PC-3 (cell line): ENCODE results near the gene CR1.

Source experiments
- EZH2 ChIP-seq: fragments of 300-600 bp; sonication (generic); IDR thresholded peaks from one replicate; pipeline ENCODE4 v1.6.1; 2017; ENCODE audit warnings: antibody characterized with exemption, mild to moderate bottlenecking, low read length; ENCODE audit not compliant: unreplicated experiment
- EZH2phosphoT487 ChIP-seq: fragments of 300-600 bp; sonication (generic); IDR thresholded peaks from 2 replicates; pipeline ENCODE4 v1.6.1; 2018; ENCODE audit warnings: mild to moderate bottlenecking, antibody characterized with exemption, low read length, borderline replicate concordance
- TF ChIP-seq, protein P1 (sequence below): fragments of 300-600 bp; sonication (generic); conservative IDR thresholded peaks from 2 replicates; pipeline ENCODE4 v1.5.1; 2017; ENCODE audit warnings: antibody characterized with exemption, low read depth, mild to moderate bottlenecking, low read length

DNA sequence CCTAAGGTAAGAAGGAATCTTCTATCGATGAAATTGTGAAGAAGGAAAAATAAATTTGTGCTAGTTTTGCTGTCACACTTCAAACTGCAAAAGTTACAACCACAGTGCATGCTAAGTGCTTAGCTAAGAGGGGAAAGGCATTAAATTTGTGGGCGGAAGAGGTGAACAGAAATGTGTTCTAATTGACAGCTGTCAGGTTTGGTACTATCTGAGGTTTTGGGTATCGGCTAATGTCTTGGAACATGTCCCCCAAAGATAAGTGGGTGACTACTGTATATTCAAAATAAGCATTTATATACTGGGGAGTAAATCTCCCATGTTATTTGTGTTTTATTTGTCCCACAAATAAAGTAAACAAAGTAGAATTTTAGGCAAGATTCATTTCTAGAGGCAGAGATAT lies 8.0 kb downstream of the CR1 start:
- TF ChIP-seq, protein P1, sequence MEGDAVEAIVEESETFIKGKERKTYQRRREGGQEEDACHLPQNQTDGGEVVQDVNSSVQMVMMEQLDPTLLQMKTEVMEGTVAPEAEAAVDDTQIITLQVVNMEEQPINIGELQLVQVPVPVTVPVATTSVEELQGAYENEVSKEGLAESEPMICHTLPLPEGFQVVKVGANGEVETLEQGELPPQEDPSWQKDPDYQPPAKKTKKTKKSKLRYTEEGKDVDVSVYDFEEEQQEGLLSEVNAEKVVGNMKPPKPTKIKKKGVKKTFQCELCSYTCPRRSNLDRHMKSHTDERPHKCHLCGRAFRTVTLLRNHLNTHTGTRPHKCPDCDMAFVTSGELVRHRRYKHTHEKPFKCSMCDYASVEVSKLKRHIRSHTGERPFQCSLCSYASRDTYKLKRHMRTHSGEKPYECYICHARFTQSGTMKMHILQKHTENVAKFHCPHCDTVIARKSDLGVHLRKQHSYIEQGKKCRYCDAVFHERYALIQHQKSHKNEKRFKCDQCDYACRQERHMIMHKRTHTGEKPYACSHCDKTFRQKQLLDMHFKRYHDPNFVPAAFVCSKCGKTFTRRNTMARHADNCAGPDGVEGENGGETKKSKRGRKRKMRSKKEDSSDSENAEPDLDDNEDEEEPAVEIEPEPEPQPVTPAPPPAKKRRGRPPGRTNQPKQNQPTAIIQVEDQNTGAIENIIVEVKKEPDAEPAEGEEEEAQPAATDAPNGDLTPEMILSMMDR, result no peak
- TF ChIP-seq EZH2 (no peak), EZH2phosphoT487 (no peak)
